GM21367 (cell line): Measurements from ENCODE around the gene SERPINF2.
"Not testable (repeated sequence)": the region's sequence is repeated elsewhere in the genome, so short reads cannot be mapped to it uniquely, and the experiment has no call there.

ENCODE experiments used
- ATAC-seq: cut with Tn5 transposase; IDR thresholded peaks from one replicate; pipeline ENCODE4 v1.9.1; 2021; ENCODE audit not compliant: unreplicated experiment

Gene SERPINF2

DNA sequence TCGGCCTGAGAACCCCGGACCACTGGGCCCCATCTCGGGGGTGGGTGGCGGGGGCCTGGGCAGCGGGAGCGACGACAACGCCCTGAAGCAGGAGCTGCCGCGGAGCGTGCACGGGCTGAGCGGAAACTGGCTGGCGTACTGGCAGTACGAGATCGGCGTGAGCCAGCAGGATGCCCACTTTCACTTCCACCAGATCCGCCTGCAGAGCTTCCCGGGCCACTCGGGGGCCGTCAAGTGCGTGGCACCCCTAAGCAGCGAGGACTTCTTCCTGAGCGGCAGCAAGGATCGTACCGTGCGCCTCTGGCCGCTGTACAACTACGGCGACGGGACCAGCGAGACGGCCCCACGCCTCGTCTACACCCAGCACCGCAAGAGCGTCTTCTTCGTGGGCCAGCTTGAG lies 8.9 kb upstream of the SERPINF2 start:
- no peak for ATAC-seq

DNA sequence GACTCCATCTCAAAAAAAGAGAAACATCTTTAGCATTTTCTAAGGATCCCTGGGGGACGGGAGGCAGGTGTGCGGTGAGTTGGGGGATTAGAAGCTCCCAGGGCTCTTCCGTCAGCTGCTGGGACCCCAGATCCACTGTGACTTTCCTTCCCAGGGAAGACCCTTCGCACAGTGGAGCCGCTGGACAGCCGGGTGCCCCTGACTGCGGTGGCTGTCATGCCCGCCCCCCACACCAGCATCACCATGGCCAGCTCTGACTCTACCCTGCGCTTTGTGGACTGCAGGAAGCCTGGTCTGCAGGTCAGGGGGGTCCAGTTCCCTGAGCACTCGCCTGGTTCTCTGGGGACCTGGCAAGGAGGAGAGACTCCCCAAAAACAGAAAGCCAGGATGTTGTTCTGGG lies 7.3 kb upstream of the SERPINF2 start:
- ATAC-seq, result no peak

DNA sequence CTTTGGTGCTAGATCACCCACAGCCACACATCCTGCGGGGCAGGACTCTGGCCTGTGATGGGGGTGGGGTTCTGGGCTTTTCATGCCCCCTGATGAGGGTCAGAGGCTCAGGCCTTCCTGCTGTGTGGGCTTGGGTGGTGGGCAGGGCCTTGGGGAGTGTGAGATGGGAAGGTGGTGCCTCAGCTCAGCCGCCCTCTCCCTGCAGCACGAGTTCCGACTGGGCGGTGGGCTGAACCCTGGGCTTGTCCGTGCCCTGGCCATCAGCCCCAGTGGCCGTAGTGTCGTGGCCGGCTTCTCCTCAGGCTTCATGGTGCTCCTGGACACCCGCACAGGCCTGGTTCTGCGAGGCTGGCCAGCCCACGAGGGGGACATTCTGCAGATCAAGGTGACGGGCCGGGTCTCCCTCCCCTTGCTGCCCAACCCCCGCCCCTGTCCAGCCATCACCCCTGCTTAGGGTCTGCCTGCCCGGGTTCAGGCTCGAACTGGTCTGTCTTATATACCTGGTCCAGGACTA lies 6.8 kb upstream of the SERPINF2 start:
- ATAC-seq, result no peak

DNA sequence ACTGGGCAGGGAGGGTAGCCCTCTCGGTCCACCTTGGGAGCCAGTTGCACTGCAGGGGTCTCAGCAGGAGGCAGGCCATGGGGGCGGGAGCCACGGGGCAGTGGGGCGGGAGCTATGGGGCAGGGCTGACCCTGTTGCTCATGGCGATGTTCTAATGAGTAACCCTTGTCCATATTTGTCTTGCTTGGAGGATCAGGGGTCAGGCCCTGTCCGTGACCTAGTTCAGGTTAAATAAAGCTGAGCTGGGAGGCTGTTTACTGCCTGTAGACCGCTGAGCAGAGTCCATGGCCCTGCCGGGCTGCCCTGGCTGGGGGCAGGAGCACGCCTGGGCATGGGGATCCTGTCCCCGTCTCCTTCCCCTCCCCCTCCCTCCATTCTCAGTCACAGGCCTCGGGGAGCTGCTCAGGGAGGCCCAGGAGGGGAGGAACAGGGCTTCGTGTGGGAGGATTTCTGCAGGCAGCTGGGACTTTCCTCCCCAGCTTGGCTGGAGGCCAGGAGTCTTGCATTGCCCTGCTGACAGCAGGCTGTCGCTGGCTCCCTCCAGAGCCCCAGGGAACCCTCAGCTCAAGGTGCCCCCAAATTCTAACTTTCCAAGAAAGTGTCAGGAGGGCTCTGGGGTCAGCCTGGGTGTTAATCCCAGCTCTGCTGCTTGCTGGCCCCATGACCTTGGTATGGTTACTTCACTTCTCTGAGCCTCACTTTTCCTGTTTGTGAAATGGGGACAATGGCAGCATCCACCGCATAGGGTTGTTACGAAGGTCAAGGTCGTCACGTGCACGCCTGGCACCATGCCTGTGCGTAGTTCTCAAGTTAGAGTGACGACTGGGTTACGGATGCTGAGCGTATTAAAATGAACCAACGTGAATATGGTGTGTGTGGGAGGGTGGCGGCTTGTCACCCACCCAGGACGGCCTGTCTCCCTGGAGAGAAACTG lies 6.1 kb upstream of the SERPINF2 start:
- ATAC-seq, result no peak

DNA sequence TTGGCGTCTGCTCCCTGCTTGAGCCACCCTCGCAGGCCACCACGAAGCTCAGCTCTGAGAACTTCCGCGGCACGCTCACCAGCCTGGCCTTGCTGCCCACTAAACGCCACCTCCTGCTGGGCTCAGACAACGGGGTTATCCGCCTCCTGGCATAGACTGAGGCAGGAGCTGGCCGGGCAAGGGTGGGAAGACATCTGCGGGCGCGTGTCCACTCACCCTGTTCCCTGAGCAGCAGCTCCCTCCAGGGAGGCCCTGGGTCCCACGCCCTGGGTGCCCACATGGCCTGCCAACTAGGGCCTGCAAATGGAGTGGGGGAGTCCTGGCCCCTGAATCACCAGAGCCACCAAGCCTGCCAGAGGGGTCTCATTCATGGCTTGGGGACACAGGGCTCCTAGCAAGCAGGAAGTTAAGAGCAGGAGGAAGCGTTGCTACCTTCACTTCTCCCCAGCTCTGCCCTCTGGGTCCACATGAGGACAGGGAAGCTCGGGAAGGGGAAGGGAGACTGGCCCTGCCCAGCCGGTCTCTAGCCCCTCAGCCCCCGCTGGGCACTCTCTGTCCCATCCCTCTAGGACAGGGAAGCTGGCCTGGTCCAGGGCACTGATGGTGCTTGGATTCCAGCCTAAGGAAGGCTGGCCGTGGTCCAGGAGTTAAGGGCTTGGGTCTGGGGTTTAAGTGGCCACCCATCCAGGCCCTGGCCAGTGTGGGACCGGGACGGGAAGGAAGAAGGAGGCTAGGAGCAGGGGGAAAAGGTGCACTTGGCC lies 5.0 kb upstream of the SERPINF2 start:
- no peak for ATAC-seq

DNA sequence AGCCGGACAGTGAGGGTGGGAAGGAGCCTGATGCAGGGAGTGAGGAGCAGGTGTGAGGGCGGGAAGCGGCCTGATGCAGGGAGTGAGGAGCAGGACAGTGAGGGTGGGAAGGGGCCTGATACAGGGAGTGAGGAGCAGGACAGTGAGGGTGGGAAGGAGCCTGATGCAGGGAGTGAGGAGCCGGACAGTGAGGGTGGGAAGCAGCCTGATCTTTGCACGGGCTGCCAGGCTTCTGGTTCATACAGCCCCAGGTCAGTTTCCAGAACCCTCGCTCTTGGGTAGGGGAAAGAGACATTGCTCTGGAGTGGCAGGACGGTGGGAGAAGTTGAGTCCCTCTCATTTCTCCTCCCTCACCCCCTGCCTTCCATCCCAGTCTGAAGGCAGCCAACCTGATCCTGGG lies 772 bp upstream of the SERPINF2 start:
- ATAC-seq, result not testable (repeated sequence)

DNA sequence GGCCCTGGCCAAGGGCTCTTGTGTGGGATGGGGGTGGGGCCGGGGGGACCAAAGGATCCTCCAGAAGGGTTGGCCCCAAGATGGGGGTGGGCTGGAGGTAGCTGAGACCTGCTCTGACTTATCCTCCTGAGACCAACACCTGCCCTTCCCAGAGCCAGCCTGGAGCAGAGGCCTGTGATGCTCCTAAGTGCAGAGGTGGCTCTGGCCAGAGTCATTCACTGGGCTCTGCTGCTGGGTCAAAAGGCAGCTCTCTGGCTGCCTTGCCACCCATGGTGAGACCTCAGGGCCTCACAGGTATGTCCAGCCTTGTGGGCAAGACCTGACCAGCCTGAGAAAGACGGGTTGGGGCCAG lies 393 bp downstream of the SERPINF2 start:
- no peak for ATAC-seq

DNA sequence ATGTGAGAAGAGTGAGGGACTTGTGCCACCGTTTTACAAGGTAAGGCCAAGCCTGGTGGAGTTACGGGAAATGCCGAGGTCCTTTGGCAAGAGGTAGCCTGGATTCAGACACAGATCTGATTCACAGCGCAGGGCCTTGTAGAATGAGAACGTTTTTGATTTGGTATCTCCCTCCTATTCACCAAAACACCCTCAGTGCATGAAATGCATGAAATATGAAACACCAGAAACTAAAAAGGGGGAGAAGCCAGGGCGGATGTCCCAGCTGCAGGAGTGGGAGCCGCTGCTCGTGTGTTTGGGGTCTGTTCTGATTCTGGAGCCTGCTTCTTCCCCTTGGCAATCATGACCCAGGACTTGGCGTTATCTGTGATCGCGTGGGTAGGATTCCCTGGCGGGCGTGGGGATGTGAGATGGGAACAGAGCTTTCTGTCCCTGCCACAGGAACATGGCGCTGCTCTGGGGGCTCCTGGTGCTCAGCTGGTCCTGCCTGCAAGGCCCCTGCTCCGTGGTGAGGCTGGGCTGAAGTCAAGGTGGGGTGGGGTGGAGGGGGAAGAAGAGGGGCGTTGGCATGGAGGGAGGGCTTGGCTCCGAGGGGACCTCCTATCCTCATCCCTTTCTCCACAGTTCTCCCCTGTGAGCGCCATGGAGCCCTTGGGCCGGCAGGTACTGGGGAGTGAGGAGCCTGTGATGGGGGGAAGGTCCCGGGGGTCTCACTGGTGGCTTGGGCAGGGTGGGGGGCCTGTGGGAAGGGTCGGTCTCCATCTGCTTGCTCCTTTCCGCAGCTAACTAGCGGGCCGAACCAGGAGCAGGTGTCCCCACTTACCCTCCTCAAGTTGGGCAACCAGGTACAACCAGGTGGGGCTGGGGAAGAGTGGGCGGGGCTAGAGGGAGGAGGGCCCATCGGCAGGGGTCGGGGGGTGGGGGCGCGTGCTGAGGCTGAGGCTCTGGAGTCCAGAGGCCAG lies 2.2 kb downstream of the SERPINF2 start:
- no peak for ATAC-seq

DNA sequence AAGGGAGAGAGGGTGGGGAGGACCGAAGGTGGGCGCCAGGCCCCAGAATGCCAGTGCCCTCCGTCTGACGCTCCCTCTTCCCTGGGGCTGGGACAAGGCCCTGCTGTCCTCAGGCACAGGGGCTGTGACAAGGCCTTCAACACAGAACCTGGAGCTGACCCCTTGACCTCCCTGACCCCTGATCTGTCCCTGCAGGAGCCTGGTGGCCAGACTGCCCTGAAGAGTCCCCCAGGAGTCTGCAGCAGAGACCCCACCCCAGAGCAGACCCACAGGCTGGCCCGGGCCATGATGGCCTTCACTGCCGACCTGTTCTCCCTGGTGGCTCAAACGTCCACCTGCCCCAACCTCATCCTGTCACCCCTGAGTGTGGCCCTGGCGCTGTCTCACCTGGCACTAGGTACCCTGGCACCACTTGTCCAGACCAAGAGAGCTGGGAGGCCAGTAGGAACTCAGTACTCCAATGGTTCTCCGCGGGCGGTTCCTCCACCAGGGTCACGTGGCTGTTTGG lies 2.9 kb downstream of the SERPINF2 start:
- ATAC-seq, result no peak

DNA sequence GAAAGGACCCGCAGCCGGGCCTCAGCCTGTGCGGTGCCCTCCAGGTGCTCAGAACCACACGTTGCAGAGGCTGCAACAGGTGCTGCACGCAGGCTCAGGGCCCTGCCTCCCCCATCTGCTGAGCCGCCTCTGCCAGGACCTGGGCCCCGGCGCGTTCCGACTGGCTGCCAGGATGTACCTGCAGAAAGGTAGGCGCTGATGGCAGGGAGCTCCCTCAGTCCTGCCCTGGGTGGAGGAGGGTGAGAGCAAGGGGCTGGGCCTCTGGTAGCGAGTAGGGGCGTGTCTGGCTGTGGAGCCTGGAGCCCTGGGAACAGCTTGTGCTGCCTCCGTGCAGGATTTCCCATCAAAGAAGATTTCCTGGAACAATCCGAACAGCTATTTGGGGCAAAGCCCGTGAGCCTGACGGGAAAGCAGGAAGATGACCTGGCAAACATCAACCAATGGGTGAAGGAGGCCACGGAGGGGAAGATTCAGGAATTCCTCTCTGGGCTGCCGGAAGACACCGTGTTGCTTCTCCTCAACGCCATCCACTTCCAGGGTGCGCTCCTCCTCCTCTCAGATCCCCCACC lies 4.4 kb downstream of the SERPINF2 start:
- no peak for ATAC-seq

DNA sequence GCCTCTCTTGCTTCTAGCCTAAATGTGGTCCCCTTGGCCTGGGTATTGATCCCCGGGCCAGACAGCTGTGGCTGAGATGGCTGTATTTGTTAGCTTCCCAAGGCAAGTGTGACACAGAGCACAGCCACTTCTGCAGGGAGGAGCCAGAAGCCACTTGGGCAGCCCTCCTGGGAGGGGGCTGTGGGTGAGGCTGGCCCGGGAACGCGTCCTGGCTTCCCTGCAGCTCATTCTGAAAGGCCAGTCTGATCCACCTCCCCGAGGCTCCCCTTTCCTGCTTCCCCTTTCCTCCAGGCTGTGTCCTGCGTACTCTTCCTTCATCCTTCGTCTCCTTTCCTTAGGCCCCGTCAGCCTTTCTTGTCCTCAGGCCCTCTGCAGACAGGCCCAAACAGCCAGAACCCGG lies 8.0 kb downstream of the SERPINF2 start:
- no peak for ATAC-seq

DNA sequence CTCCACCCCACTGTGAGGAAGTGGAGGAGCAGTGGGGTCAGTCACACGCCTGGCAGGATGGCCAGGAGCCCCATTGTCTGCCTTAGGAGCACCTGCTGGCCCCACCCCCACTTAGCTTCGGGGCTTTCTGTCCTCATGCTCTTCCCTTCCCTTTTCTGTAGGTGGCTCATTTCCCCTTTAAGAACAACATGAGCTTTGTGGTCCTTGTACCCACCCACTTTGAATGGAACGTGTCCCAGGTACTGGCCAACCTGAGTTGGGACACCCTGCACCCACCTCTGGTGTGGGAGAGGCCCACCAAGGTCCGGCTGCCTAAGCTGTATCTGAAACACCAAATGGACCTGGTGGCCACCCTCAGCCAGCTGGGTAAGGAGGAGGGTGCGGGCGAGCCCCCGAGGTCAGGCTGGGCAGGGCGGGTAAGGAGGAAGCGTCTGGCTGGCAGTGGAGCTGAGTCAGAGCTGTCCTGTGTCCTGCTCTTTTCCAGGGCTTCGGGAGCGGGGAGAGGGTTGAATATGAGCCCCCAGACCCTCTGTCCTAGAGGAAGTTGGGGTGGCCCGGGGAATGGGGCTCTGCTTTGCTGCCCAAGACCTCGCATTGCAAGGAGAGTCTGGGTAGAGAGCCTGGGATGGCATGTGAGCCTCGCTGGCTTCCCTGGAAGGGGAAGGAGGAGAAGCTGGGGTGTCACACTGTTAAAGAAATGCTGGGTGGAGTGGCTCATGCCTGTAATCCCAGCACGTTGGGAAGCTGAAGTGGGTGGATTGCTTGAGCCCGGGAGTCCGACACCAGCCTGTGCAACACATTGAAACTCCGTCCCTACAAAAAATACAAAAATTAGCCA lies 10.0 kb downstream of the SERPINF2 start:
- no peak for ATAC-seq

DNA sequence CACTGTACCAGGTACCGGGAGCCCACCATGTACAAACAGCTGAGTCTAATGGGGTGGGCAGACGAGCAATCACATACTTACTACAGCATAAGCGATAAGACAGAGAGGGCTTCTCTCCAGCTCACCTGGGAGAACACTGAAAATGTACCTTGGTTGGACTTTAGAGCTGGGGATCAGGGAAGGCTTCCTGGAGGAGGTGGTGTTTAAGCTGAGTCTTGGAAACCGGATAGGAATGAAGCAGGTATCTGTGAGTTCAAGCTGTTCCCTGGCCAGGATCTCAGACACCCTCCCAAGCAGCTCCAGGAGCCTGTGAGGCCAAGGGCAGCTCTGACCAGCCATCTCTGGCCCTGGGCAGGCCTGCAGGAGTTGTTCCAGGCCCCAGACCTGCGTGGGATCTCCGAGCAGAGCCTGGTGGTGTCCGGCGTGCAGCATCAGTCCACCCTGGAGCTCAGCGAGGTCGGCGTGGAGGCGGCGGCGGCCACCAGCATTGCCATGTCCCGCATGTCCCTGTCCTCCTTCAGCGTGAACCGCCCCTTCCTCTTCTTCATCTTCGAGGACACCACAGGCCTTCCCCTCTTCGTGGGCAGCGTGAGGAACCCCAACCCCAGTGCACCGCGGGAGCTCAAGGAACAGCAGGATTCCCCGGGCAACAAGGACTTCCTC lies 11.2 kb downstream of the SERPINF2 start:
- no peak for ATAC-seq

DNA sequence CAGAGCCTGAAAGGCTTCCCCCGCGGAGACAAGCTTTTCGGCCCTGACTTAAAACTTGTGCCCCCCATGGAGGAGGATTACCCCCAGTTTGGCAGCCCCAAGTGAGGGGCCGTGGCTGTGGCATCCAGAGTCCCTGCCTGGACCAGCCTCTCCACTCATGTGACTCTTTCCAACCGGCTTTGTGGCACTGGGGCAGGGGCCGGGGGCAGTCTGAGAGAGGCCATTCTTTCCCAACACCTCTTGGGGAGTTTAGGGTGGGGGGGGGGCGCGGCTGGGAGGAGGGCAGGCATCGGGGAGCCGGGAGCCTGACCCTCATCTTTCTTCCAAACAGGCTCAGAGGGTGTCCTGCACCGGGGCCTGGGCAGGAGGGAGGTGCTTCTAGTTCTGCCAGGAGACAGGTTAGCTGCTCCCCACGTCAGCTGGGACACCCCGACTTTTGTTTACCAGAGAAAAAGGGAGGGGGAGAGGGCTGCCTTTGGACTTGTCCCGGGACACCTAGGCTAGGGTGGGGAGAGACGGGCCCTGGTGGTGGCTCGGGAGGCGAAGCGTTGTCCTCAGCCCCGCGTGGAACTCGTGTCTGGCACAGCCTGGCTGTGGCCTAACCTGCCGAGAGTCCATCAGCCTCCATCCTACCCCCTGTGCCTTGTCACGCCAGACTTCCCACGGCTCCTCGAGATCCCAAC lies 11.9 kb downstream of the SERPINF2 start:
- no peak for ATAC-seq

DNA sequence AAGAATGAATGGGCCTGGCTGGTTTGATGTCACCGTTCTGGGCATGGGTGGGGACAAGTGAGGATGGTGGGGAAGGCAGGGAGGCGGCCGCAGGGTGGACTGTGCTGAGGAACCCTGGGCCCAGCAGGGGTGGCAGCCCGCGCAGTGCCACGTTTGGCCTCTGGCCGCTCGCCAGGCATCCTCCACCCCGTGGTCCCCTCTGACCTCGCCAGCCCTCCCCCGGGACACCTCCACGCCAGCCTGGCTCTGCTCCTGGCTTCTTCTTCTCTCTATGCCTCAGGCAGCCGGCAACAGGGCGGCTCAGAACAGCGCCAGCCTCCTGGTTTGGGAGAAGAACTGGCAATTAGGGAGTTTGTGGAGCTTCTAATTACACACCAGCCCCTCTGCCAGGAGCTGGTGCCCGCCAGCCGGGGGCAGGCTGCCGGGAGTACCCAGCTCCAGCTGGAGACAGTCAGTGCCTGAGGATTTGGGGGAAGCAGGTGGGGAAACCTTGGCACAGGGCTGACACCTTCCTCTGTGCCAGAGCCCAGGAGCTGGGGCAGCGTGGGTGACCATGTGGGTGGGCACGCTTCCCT lies 12.7 kb downstream of the SERPINF2 start:
- ATAC-seq, result no peak

DNA sequence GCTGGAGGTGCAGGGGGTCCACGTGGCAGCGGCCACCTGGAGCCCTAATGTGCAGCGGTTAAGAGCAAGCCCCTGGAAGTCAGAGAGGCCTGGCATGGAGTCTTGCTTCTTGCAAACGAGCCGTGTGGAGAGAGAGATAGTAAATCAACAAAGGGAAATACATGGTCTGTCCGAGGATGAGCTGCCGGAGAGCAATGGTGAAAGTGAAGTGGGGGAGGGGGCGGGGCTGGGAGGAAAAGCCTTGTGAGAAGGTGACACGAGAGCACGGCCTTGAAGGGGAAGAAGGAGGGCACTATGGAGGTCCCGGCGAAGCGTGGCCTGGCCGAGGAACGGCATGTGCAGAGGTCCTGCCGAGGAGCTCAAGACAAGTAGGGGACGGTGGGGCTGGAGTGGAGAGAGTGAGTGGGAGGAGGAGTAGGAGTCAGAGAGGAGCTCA lies 13.2 kb downstream of the SERPINF2 start:
- ATAC-seq, result no peak

DNA sequence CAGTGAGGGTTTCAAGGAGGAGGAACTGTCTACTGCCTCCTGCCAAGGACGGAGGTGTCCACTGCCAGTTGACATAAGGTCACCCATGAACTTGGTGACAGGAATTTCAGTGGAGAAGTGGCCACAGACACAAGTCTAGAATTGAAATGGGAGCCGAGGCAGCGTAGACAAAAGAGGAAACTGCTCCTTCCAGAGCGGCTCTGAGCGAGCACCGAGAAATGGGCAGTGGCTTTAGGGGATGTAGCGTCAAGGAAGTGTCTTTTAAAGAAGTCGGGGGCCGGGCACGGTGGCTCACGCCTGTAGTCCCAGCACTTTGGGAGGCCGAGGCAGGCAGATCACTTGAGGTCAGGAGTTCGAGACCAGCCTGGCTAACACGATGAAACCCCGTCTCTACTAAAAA lies 16.1 kb downstream of the SERPINF2 start:
- no peak for ATAC-seq

DNA sequence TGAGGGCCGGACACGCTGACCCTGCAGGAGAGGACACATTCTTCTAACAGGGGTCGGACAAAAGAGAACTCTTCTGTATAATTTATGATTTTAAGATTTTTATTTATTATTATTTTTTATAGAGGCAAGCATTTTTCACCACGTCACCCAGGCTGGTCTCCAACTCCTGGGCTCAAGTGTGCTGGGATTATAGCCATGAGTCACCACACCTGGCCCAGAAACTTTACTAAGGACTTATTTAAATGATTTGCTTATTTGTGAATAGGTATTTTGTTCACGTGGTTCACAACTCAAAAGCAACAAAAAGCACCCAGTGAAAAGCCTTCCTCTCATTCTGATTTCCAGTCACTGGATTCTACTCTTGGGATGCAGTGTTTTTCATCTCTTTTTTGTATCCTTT lies 16.9 kb downstream of the SERPINF2 start:
- ATAC-seq, result no peak
